WI38 (cell line): Measurements from ENCODE around the gene NLN.
"Not testable (repeated sequence)": the region's sequence is repeated elsewhere in the genome, so short reads cannot be mapped to it uniquely, and the experiment has no call there.

Experiments
- H3K4me3 ChIP-seq: 2 replicates; pipeline ENCODE4 v1.5.1; 2011; ENCODE audit warnings: low read depth, mild to moderate bottlenecking, control low read depth, low read length
- TF ChIP-seq, protein P1 (sequence below): IDR thresholded peaks from 2 replicates; pipeline ENCODE4 v1.5.1; 2012; ENCODE audit warnings: low read depth, mild to moderate bottlenecking, control low read depth, low read length

NLN gene

DNA sequence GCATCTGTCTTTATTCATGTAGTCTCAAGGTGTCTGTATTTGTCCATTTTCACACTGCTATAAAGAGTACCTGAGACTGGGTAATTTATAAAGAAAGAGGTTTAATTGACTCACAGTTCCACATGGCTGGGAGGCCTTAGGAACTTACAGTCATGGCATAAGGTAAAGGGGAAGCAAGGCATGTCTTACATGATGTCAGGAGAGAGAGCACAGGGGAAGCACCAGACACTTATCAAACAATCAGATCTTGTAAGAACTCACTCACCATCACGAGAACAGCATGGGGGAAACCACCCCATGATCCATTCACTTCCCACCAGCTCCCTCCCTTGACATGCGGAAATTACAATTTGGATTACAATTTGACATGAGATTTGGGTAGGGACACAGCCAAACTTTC is 44.2 kb downstream of the NLN start:
- TF ChIP-seq, protein P1, sequence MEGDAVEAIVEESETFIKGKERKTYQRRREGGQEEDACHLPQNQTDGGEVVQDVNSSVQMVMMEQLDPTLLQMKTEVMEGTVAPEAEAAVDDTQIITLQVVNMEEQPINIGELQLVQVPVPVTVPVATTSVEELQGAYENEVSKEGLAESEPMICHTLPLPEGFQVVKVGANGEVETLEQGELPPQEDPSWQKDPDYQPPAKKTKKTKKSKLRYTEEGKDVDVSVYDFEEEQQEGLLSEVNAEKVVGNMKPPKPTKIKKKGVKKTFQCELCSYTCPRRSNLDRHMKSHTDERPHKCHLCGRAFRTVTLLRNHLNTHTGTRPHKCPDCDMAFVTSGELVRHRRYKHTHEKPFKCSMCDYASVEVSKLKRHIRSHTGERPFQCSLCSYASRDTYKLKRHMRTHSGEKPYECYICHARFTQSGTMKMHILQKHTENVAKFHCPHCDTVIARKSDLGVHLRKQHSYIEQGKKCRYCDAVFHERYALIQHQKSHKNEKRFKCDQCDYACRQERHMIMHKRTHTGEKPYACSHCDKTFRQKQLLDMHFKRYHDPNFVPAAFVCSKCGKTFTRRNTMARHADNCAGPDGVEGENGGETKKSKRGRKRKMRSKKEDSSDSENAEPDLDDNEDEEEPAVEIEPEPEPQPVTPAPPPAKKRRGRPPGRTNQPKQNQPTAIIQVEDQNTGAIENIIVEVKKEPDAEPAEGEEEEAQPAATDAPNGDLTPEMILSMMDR, result no peak
- H3K4me3 ChIP-seq, result no peak overlapping the region

DNA sequence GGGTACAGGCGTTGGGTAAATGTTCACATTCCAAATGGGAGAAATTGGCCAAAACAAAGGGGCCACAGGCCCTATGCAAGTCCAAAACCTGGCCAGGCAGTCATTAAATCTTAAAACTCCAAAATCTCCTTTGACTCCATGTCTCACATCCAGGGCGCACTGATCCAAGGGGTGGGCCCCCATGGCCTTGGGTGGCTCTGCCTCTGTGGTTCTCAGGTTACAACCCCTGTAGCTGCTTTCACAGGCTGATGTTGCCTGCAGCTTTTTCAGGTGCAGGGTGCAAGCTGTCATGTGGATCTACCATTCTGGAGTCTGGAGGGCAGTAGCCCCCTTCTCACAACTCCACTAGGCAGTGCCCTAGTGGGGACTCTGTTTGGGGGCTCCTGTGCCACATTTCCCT is 44.8 kb downstream of the NLN start:
- H3K4me3 ChIP-seq, result no peak overlapping the region
- TF ChIP-seq, protein P1, result no peak

DNA sequence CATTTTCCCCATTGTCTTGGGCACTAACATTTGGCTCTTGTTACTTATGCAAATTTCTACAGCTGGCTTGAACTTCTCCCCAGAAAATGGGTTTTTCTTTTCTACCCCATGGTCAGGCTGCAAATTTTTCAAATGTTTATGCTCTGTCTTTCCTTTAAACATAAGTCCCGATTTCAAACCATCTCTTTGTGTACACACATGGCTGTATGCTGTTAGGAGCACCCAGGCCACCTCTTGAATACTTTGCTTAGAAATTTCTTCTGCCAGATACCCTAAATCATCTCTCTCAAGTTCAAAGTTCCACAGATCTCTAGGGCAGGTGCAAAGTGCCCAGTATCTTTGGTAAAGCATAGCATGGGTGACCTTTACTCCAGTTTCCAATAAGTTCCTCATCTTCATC is 45.6 kb downstream of the NLN start:
- no peak overlapping the region for H3K4me3 ChIP-seq
- TF ChIP-seq, protein P1, result no peak

DNA sequence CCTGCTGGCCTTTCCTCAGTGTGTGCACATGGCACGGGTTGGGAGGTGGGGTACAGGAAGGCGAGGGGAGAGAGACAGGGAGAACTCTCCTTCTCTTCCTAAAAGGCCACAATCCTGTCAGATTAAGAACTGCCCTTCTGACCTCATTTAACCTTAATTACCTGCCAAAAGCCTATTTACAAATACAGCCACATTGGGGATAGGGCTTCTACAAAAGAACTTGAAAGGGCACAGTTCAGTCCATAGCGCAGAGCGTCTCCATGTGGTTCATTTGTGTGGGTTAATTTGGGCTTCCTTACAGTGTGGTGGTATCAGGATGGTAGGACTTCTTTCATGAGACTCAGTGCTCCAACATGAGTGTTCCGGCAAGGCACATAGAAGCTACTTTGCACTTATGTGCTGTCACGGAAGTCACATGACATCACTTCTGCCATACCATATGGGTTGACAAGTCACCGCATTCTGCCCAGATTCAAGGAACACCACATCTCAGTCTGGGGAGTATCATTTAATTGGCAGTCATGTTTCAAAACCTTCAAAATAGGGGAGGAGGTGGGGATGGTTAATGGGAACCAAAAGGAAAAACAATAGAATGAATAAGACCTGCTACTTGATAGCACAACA is 46.8 kb downstream of the NLN start:
- no peak overlapping the region for H3K4me3 ChIP-seq
- TF ChIP-seq, protein P1, result no peak

DNA sequence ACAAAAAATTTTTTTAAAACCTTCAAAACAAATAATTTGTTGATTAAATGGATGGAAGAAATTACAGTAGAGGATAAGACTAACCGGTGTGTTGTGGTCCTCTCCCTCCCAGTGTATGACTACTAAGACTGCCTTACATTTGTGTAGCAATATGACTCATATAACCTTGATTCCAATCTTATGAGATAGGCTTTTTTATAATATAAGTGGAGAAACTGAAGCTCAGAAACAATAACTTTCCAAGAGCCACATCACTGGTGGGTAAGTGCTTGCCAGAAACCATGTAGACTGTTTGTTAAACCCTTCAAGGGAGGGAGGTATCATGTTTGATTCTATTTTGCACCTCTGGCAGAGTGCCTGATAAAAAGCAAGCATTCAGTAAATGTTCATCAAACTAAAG is 47.5 kb downstream of the NLN start:
- TF ChIP-seq, protein P1, result no peak
- H3K4me3 ChIP-seq, result no peak overlapping the region

DNA sequence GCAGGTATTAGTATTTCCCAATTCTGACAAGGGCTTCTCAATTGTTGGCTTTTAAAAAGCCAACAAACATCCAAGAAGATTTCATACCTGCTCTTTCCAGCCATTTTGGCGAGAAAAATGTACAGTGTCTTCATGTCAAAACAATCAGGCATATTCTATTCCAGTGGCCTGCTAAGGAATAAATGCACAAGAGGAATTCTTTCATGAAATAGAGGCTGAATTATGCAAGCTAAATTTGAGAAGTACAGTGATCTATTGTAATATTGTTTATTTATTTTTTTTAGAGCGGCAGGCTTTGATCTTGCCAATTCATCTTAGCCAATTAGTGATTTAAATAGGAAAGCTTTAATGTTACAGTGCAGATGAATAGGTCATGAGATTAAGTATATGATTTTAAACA is 49.3 kb downstream of the NLN start:
- no peak overlapping the region for H3K4me3 ChIP-seq
- TF ChIP-seq, protein P1, result no peak

DNA sequence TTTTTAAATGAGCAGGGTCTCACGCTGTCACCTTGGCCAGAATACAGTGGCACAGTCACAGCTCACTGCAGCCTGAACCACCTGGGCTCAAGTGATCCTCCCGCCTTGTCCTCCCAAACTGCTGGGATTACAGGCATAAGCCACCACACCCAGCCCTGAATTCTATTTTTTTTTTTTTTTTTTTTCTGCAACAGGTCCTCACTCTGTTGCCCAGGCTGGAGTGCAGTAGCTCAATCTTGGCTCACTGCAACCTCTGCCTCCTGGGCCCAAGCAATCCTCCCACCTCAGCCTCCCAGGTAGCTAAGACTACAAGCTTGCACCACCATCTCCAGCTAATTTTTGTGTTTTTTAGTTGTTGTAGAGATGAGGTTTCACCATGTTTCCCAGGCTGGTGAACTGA is 51.0 kb downstream of the NLN start:
- not testable (repeated sequence) for H3K4me3 ChIP-seq

DNA sequence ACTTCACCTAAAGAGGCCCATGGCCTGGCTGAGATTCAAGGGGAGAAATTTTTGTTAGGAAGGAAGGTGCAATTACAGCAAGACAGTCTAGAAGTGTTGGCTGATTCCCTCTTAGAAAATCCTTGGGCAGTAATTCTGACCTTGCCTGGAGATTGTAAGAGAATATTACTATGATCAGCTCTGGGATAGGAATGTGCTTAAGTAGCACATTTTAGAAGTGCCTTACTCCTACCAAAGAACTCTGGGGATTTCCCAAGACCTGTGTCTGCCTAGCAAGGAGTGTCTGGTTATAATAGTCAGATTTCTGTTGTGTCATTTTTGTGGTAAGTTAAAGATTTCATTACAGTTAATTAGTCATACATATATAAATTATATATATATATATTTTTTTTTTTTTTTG is 52.3 kb downstream of the NLN start:
- TF ChIP-seq, protein P1, result no peak
- no peak overlapping the region for H3K4me3 ChIP-seq
